HuH-7.5 (cell line): ENCODE results near the gene SNAI1.

ENCODE experiments used
- DNase-seq: peaks from one replicate; pipeline ENCODE4 v3.0.0; 2011; ENCODE audit warnings: low spot score

The SNAI1 gene

GRCh38 chr20:50013976-50014375 is 31.2 kb downstream of the SNAI1 start:
- DNase-seq = no peak

DNA sequence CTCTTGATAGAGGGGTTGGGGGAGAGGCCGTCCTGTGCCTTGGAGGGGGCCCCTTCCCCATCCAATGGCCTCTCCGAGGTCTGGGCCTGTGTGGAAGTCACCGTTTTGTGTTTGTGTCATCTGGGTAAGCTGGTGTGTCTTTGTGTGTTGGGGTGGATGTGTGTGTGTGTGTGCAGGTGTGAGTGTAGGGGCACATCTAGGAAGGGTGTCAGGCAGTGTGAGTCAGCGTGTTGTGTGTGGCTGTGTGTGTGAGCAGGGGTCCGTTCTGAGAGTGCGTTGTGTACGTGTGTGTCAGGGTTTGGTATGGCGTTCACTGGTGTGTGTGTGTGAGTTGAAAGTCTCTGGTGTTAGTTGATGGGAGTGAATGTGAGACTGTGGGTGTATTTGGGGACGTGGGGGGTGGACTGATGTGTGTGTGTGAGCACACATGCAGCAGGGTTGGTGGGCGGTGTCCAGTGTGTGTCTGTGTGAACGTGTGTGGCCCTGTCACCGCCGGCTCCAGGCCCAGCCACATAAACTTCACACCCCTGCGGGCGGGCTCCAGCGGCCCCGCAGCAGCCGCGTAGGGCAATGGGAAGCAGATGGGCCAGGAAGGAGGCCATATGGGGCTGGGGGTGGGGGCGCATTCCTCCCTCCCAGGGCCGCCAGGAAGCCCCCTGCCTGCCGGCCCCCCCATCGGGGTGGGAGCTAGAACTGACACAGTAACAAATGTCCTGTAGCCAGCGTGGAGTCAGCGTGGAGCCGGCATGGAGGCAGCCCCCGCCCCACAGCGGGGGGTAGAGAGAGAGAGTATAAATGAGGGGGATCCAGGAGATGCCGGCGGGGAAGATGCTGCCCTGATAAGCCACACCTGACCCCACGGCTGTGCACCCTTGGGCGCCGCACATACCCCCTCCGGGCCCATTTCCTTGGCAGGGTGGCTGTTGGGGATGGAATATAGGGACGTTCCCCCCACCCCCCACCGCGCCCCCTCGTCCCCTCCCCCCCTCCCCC is 32.1 kb downstream of the SNAI1 start:
- DNase-seq = no peak

- no peak for DNase-seq
Observed at GRCh38 chr20:50015636-50015992, 32.8 kb downstream of the SNAI1 start.

DNA sequence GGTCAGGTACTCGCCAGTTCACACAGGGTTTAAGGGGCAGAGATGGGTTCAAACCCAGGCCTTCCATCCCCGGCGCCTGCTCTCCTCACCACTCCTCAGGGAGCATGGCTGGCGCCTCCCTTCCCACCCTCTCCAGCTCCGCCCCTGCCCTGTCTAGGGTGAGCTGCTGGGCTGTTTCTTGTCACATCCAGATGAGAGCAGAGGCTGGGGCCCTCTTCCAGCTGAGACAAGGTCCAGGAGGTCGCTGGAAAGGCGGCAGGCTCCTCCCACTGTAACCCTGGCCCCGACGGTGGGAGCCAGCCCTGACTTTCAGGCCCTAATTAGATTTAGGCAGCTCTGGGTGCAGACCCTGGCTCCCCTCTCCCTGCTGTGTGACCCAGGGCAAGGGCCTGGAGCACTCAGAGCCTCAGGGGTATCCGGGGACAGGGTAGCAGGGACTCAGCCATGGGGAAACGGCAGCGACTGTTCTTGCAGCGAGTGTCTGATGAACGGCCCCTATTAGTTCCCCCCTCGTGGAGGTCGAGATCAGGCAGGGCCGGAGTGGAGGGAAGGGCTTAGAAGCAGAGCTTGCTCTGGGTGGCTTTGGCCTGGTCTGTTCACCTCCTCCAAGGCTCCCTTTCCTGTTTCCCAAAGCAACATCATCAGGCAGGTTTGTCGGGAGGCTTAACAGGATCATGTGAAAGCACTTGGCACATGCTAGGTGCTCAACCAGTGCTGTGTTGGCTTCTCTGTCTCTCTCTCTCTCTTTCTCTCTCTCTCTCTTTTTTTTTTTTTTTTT is 33.4 kb downstream of the SNAI1 start:
- peak; percentile 71 for DNase-seq

GRCh38 chr20:50017160-50017559 is 34.4 kb downstream of the SNAI1 start:
- DNase-seq = no peak

- no peak for DNase-seq
Observed at GRCh38 chr20:50017576-50018248, 34.9 kb downstream of the SNAI1 start.

- no peak for DNase-seq
Observed at GRCh38 chr20:50019466-50020256, 36.9 kb downstream of the SNAI1 start.

DNA sequence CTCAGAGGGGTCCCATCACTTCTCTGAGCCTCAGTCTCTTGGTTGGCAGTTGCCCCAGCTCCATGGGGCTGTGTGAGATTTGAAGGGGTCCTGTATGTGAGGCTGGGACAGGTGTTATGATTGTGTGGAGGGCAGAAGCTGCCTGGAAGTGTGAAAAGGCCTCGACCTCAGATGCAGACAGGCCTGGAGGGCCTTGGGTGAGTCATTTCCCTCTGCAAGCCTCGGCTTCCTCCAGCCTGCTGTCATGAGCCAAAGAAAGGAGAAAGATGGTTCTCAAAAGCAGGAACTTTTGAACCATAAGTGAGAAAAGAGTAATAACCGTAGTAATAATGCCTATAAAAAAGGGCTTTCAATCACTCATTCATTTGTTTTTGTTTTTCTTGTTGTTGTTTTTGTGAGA is 37.5 kb downstream of the SNAI1 start:
- DNase-seq = no peak

DNA sequence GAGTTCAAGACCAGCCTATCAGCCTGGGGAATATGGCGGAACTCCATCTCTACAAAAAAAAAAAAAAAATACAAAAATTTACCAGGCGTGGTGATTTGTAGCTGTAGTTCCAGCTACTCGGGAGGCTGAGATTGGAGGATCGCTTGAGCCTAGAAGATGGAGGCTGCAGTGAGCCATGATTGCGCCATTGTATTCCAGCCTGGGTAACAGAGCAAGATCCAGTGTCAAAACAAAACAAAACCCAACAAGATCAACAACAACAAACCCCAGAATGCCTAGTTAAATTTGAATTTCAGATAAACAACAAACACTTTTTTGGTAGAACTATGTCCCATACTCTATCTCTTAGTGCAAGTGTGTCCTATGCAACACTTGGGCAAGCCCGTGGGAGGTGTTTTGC is 39.9 kb downstream of the SNAI1 start:
- no peak for DNase-seq

DNA sequence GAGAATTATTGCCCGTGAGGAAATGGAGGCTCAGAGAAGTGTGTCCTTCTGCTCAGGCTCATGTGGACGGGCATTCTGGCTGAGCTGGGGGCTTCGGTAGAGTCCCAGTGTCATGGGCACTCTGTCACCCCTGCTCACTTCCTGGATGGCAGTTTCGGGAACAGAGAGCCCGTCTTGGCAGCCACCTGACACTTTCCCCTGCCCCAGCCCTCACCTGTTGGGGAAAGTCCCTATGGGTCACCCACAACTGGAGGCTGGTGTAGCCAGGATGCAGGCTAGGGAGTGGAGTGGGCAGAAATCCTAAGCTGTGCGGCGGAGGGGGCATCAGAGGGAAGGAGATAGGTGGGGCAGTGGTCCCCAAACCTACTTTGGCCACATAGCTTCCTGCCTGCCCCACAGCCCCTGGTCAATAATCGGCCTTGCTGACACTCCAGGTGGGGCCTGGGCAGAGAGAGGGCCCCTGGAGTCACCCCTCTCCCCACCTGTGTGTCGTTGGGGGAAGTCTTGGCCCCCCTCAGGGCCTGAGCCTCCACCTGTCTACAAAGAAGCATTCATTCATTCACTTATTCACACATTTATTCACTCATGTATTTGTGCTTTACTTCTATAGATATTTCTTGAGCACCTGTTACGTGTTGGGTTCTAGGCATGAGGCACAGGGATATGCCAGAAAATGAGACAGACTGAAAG is 40.5 kb downstream of the SNAI1 start:
- DNase-seq = no peak

DNA sequence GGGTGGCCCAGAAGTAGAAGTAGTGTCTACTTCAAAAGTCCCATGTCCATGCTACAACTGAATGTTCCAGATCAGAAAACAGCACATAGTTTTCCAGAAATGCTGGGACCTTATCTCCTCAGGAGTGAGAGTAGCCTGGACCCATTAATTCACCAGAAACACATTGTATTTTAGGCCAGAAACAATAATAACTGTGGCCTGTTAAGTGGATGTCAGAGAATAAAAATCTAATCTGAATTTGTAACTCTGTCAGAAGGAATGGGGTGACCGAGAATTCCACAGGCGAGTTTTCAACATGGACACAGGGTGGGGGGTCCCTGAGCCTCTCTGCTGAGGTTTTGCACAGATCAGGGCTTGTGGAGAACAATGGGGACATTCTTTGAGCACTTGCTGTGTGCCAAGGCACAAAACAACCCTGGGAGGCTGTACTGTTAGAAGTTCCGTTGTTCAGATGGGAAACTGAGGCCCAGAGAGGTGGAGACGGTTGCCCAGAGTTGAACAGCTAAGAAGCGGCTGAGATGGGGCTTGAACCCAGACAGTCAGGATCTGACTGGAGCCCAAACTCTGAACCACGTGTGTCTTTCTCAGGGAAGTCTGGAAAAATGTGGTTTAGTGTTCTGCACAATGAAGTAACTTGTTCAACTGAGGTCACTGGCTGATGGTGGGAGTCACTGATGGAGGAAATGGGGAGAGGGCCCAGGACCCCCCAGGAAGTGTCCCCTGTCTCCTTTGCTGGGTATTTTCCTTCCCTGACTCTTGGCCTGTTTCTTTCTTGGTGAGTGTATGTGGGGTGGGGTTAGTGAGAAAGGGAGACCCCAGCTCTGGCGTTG is 44.2 kb downstream of the SNAI1 start:
- DNase-seq = no peak

DNA sequence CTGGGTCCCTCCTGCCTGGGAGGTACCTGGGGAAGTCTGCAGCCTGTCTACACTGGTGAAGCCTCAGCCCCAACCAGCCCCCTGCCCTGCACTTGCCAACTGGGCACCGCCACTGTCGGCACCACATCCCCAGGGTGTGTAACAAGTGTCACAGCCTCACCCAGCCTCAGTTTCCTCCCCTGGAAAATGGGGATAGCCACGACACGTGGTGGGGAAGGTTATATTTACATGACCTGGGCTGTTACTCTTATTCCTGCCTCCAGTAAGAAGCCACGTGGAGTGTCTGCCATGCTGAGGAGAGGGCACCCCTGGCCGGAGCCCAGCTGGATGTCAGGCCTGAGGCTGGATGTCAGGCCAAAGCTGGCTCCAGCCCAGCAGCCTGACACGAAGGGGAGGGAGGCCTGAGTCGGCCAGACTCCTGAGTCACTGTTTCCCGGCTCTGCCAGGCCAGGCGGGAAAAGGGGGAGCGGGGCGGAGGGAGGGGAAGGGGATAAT is 44.9 kb downstream of the SNAI1 start:
- DNase-seq = no peak

GRCh38 chr20:50029083-50029696 is 46.4 kb downstream of the SNAI1 start:
- no peak for DNase-seq

DNA sequence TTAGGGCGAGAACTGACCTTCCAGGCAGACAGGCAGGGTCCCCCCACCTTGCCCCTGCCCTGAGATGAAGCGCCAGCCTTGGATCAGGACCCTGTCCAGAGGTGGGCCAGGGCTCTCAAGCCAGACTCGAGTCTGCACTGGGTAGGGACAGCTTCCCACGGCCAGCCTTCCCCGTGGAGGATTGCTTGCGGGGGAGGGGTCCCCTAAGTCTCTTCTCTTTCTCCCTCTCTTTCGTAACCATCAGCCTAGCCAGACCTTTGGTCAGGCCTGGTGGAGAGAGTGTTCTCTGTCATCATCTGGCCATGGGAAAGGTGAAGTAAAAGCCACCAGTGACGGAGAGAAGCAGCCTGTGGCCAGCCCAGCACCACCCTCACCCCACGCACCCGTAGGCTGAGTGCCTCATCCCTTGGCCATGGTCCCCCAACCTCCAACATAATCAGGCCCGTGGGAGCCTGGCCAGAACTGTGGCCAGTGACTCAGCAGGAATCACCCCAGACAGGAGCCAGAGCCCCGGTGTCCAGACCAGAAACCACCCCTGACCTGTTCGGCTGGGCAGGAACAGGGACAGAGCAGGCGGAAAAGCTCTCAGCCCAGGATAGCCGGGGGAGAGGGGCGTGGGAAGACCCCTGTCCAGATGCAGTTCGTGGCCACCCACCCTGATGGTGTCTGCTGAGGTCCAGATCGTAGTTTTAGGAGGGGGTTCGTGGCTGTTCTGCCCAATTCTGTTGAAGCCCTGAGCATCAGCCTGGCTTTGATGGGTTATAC is 47.1 kb downstream of the SNAI1 start:
- DNase-seq = peak; percentile 76

GRCh38 chr20:50032955-50033666 is 50.3 kb downstream of the SNAI1 start:
- DNase-seq = no peak

GRCh38 chr20:50034567-50035180 is 51.9 kb downstream of the SNAI1 start:
- no peak for DNase-seq

GRCh38 chr20:50036703-50037102 is 53.9 kb downstream of the SNAI1 start:
- no peak for DNase-seq

DNA sequence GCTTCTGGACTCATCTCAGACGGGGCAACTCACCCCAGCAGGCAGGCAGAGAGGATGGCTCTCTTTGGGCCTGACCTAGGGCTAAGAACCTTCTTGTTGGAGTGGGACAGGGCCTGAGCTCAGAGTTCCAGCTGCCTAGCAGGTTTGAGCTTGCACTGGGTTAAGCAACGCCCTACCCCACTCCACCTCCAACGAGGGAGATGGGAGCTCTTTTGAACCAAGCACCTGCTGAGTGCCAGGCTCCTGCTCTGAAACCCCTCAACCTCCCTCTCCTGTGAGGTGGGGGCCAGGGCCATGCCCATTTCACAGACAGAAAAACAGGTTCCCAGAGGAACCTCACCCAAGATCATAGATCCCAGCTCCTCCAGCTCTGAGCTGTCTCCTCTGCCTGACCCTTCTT is 54.3 kb downstream of the SNAI1 start:
- DNase-seq = no peak
